Peyer's patch (tissue), 4 donors: Measurements from ENCODE around the gene ISCA1.

Source experiments
- POLR2A ChIP-seq, 2 donors: fragments of 450-650 bp; IDR thresholded peaks; one replicate each; pipeline ENCODE4 v1.5.1; 2017; ENCODE audit warnings: antibody characterized with exemption in 2 of 2, mild to moderate bottlenecking in 2 of 2, moderate library complexity in 2 of 2
- TF ChIP-seq, protein P1 (sequence below), 6 experiments: fragments of 450-650 bp in 4 of 6; fragments of 200-600 bp in 2 of 6; sonication (generic) in 1 of 6; IDR thresholded peaks; one replicate each; pipeline ENCODE4 v1.5.1; 2017 to 2019; ENCODE audit warnings: antibody characterized with exemption in 6 of 6, mild to moderate bottlenecking in 3 of 6, moderate library complexity in 1 of 6

DNA sequence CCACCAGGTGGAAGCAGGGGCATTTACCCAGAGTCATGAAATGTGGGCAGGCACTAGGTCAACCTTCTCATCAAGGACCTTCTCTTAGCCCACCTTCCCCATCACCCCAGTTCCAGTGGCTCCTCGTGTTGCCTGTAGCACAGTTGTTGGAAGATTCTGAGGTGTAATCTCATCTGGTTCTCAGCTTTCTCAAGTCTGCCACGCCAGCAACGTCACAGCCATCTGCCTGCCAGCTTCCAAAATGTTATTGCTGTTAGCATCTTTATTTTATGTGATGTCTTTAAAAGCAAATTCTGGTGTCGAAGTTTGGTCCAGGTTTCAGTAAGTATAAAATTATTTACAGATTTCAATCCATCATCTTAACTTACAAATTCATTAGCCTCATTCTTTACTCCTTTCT, 33.6 kb downstream of the ISCA1 start:
- TF ChIP-seq, protein P1, sequence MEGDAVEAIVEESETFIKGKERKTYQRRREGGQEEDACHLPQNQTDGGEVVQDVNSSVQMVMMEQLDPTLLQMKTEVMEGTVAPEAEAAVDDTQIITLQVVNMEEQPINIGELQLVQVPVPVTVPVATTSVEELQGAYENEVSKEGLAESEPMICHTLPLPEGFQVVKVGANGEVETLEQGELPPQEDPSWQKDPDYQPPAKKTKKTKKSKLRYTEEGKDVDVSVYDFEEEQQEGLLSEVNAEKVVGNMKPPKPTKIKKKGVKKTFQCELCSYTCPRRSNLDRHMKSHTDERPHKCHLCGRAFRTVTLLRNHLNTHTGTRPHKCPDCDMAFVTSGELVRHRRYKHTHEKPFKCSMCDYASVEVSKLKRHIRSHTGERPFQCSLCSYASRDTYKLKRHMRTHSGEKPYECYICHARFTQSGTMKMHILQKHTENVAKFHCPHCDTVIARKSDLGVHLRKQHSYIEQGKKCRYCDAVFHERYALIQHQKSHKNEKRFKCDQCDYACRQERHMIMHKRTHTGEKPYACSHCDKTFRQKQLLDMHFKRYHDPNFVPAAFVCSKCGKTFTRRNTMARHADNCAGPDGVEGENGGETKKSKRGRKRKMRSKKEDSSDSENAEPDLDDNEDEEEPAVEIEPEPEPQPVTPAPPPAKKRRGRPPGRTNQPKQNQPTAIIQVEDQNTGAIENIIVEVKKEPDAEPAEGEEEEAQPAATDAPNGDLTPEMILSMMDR (IDR thresholded peaks at IDR 0.05): no peak
- TF ChIP-seq POLR2A (IDR thresholded peaks at IDR 0.05): no peak
